ENCODE results near the gene MACO1.
"Not testable (repeated sequence)": the region's sequence is repeated elsewhere in the genome, so short reads cannot be mapped to it uniquely, and the experiment has no call there.

GRCh38 chr1:25383090-25383489, 47.6 kb upstream of the MACO1 start:
- TF ChIP-seq EZH2 (IDR thresholded peaks at IDR 0.05; ENCODE audit: borderline replicate concordance, control insufficient read depth, low read depth, low read length); SIN3A (IDR thresholded peaks at IDR 0.05; ENCODE audit: low read depth, low read length); CHD4 (IDR thresholded peaks at IDR 0.05); CTCF (IDR thresholded peaks at IDR 0.05 in 2 of 3, conservative IDR thresholded peaks at IDR 0.05 in 1 of 3; ENCODE audit: control insufficient read depth in 2 of 3, extremely low read depth in 1 of 3, insufficient read depth in 1 of 3, low read depth in 3 of 3, low read length in 3 of 3); MEF2A (IDR thresholded peaks at IDR 0.05; ENCODE audit: insufficient read depth, low read depth, low read length): not testable (repeated sequence)
